GM18498 (cell line): ENCODE data around the gene MYO5C.

Experiments used
- ATAC-seq: cut with Tn5 transposase; IDR thresholded peaks from one replicate; pipeline ENCODE4 v1.9.1; 2021; ENCODE audit warnings: mild to moderate bottlenecking, moderate library complexity; ENCODE audit not compliant: unreplicated experiment

MYO5C gene

DNA sequence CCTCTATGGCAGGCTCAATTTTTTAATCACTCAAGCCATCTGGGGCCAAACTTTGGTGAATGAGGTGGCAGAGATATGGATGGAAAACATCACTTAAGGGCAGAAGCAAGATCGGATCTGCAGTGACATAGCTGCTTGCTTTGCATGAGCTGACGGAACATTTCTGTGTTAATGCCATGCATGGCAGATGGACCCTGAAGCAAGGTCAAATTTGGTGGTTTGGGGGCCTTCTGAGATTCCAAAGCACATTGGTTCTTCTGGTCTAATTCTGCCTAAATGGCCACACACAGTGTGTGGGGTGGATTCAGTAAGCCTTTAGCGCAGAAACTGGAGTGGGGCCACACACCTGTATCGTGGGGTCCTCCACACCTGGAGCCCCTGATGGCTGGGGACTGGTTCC is 144.7 kb downstream of the MYO5C start:
- no peak for ATAC-seq

DNA sequence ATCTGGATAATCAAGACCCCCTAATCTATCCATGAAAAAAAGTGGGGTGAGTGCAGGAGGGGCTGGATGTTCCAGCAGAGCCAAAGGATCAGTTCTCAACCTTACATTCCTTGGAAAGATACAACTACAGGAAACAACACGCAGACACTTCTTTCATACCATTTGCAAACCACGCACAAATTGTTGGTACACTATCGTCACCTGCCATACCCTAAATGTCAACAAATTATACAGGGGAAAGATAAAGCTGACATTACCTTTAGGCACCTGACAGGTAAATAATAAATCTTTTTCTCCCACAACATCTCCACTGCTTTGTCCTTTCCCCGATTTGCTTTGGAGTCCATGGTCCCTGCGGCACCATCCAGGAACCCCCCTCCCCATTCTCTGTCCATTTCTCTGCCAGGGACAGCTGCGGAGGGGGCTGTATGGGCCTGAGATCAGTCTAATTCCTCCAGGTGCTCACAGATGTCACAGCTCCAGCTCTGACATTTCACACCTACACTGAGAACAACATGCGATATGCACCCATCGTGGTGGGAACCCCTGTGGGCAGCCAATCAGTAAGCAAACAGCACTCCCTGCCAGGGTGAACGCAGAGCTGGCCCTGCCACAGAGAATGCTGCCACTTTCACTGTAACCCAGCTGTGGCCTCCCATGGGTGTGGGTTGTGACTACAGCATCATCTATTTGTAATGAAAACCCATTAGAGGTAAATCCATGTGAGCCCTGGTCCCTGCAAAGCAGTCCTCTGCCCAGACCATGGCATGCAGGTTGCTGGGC is 145.4 kb downstream of the MYO5C start:
- no peak for ATAC-seq

DNA sequence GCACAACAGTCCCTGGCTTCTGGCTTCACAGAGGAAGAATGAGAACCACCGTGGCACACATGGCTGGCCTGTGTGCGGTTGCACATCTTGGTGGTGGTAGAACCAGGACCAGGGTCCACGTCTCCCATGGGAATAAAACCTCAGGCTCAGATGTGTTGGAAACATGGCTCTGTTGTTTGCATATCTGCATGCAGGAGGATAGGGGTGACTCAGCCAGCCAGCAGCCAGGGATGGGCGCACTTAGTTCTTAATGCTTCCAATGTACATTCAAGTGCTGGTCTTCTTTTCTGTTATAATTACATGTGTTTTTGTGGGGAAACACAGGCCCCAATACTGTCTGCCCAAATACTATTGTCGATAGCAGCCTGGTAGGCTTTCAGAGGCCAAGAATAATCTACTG is 147.2 kb downstream of the MYO5C start:
- ATAC-seq = no peak

DNA sequence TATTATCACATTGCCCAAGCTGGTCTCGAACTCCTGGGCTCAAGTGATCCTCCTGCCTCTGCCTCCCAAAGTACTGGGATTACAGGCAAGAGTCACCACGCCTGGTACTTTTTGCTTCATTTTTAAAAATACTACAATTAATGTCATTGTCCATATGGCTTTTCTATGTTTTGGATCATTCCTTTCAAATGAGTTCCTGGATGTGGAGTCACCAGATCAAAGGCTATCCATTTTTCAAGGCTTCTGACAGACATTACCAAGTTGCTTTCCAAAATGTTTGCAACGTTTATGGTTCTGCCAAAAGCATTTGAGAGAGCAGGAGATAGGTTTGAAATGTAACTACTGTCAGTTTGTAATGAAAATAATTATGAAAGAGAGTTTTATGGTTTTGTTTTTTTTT is 148.8 kb downstream of the MYO5C start:
- no peak for ATAC-seq

DNA sequence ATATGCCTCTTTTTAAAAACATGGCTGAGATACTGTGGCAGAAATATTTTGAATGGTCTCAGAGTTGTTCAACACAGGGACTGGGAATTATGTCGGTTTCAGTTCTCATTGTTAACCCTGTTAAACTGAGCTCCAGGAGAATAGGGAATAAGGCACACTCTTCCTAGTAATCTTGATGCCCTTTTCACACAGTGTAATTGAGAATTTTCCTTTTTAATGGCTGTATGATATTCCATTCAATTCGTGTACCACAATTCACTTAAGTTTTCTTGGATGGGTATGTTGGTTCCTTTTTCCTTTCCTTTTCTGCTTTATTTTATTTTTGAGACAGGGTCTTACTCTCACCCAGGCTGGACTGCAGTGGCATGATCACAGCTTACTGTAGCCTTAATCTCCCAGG is 149.3 kb downstream of the MYO5C start:
- no peak for ATAC-seq

DNA sequence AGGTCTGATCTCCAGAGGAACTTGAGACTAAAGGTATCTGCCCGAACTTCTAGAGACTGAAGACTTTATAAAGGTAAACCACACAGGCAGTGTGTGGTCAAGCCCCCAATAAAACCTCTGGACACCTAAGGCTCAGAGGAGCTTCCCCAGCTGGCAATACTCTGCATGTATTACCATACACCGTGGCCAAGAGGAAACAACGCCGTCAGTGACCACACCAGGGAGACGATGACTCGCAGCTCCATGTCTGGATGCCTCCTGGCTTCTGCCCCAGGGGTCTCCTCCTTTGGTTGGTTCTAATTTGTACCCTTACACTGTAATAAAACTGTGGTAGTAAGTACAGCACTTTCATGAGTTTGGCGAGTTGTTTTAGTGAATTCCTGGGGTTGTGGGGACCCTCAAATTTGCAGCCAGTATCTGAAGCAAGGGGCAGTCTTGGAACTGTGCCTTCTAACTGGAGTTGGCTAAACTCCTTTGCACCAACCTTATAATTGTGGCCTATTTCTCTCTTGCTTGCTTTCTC is 150.9 kb downstream of the MYO5C start:
- no peak for ATAC-seq

DNA sequence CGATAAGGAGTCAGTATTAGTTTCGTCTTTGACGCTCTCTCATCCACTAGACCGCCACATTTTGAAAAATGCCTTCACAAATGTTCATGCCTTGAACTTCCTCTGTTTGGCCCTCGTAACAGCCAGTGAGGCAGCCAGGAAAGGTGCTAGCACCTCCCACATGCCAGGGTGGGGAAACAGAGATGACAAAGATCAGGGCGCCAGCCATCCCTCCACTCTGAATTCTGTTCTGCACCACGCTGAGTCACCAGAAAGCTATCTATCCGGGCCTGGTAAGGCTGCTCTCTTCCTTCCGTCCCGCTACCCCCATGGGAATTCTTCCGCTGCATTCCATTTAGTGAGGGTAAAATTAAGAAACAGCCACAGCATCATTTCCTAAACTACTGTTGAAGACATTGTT is 151.7 kb downstream of the MYO5C start:
- no peak for ATAC-seq
